VCaP (cell line): ENCODE data around the gene TMED10.
A peak's percentile ranks its signal among the peaks of the same experiment; 100 is the strongest.

Experiments
- H3K27ac ChIP-seq: fragments of 450-650 bp; 2 replicates; pipeline ENCODE4 v1.5.1; 2017
- CTCF ChIP-seq: fragments of 450-650 bp; conservative IDR thresholded peaks from 2 replicates; pipeline ENCODE4 v1.5.1; 2017; ENCODE audit warnings: mild to moderate bottlenecking, moderate library complexity

TMED10 gene

DNA sequence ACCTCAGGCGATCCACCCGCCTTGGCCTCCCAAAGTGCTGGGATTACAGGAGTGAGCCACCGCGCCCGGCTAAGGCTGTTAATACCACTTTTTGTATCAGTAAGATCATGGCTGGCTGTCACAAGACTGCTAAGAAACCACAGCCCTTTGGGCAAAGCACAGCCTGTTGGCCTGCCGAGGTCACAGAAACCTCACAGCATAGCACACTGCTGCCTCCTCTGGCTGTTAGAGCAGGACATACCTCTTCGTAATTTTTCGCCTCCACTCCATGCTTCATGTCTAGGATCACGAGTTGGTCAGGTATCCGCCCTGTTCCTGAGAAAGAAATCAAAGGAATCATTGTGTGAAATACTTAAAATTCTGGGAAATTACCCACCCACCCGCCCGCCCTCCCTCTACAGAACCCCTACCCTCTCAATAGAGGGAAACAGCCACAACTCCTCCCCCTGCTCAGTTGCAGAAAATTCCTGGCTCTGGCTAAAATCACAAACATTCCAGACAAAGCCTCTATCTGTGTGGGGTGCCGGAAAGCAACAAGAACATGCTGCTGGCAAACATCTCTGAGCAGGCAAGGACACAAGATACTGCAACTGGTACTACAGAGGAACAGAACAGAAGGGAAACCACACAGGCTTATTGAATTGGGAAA lies 28.9 kb downstream of the TMED10 start:
- TF ChIP-seq CTCF: no peak
- H3K27ac ChIP-seq: no peak overlapping the region

DNA sequence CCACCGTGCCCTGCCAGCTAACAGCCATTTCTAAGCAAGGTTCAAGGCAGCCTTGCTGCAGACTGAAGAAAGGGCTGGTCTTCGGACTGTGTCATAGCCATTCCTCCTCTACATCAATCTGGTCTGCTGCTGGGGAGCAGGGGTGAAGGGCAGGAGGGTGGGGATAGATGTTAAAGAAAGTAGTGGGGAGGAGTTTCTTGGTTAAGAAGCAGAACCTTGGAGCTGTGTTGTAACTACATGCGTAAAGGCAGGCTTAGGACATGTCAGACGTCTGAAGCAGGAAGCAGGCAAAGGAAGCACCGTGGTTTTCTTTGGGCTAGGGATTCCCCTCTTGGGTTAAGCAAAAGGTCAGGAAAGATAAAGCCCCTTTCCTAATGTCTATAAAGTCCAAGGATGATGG lies 31.5 kb downstream of the TMED10 start:
- H3K27ac ChIP-seq: no peak overlapping the region
- no peak for TF ChIP-seq CTCF

DNA sequence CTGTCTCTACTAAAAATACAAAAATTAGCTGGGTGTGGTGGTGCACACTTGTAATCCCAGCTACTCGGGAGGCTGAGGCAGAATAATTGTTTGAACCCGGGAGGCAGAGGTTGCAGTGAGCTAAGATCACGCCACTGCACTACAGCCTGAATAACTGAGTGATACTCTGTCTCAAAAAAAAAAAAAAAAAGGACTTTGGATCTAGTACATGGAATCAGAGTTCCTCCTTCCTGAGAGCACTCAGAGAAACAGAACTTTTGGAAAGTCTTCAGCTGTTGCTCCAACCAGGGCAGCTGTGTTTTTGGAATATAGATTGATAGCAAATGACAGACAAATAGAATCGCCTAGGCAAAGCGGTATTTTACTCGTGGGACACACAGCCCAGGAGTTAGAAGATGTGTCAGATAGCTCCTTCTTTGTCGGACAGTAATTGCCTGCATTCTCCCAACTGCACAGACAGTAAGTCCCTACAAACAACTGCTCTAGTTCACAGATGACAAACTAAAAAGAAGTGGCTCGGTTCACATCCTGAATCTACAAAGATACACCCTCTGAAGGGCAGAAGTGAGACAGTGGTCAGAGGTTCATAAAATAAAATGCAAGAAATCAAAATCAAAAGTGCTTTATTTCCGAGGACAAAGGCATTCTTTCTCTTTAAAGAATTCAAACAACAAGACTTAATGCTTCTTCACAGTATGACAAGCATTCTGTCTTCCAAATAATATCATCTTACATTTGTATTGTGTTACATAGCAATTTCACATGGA lies 32.5 kb downstream of the TMED10 start:
- no peak overlapping the region for H3K27ac ChIP-seq
- TF ChIP-seq CTCF: no peak

- peak overlapping the region; percentile 40 for H3K27ac ChIP-seq
- TF ChIP-seq CTCF: no peak
These were observed 33.9 kb downstream of the TMED10 start for GRCh38 chr14:75142494-75142893.

DNA sequence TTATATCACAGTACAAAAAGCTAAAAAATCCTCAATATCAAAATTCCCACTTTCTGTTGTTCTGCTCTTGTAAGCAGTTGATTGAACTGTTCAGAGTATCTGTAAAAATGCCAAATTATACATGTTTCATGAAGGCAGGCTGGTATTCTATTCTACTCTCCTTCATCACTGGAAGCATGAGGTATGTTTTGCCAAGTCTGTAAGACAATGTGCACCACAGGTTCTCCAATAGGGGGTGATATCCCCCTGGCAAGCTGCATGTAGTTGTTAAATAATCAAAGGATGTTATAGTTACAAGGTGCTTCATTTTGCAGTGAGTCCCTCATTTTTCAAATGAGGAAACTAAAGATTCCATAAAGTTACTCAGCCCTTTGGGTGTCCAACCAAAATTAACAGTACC lies 34.4 kb downstream of the TMED10 start:
- peak; percentile 61 for TF ChIP-seq CTCF
- peak overlapping the region; percentile 40 for H3K27ac ChIP-seq

- no peak overlapping the region for H3K27ac ChIP-seq
- no peak for TF ChIP-seq CTCF
These were observed 35.4 kb downstream of the TMED10 start for GRCh38 chr14:75141062-75141461.

DNA sequence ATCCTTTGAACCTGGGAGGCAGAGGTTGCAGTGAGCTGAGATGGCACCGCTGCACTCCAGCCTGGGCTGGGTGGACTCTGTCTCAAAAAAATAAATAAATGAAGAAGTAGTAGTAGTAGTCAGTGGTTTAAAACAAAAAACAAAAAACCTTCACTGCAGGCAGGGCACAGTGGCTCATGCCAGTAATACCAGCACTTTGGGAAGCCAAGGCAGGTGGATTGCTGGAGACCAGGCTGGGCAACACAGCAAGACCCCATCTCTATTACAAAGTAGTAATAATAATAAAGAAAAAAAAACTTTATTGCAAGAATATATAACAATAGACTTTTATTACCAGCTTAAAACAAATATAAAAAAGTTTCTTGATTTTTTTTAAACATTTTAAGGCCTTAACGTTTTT lies 35.8 kb downstream of the TMED10 start:
- no peak for TF ChIP-seq CTCF

More for the DNA sequence above, 35.8 kb downstream of the TMED10 start:
- no peak overlapping the region for H3K27ac ChIP-seq
